ENCODE results near the gene PPP2R3B. TPM values are rescaled to one million over a fixed set of nuclear protein-coding genes. Genes with fewer than 3 reads are reported as not detected.

Gene PPP2R3B
- total and polyA plus RNA-seq, 2 of the 13 experiments (the other 11 are each of a cell fraction or from before 2014, with no cell fraction given) = 17.0 to 21.4 TPM

DNA sequence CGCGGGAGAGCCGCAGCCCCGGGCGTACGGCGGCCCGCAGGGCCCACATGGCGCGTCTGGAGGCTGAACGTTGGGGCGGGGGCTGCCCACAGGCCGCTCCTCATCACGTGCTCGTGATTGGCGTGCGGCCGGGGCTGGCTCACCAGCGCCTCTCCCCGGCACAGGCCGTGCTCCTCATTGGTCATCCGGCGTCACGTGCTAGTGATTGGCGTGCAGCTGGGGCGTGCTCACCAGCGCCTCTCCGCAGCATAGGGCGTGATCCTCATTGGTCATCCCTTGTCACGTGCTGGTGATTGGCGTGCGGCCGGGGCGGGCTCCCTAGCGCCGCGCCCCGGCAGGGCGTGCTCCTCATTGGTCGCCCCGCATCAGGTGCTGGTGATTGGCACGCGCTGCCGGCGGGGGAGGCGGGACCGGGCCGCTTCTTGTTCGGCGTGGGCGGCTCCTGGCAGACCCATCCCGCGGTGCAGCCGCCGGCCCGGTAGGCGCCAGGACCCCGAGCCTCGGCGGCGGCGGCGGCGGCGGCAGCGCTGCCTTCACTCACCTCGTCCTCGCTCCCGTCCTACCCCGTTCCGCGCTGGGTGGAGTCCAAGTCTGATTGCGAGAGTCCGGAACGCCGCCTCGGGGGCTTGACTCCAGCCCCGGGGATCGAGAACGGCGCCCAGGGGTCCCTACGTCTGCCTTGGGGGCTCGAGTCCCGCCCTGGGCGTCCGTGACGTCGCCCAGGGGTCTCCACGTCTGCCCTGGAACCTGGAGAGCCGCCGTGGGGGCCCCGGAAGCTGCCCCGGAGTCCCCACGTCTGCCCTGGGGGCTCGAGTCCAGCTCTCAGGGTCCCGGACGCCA is 67.7 kb downstream of the PPP2R3B start, which contains the start of gene GTPBP6 (continued):
- TF ChIP-seq, protein P1, sequence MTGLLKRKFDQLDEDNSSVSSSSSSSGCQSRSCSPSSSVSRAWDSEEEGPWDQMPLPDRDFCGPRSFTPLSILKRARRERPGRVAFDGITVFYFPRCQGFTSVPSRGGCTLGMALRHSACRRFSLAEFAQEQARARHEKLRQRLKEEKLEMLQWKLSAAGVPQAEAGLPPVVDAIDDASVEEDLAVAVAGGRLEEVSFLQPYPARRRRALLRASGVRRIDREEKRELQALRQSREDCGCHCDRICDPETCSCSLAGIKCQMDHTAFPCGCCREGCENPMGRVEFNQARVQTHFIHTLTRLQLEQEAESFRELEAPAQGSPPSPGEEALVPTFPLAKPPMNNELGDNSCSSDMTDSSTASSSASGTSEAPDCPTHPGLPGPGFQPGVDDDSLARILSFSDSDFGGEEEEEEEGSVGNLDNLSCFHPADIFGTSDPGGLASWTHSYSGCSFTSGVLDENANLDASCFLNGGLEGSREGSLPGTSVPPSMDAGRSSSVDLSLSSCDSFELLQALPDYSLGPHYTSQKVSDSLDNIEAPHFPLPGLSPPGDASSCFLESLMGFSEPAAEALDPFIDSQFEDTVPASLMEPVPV (CRISPR knock-in tag; IDR thresholded peaks at IDR 0.05) = 0 out of 2 replicates have a peak, but pooled peaks have one; percentile 41
- TF ChIP-seq HES4 (CRISPR knock-in tag; IDR thresholded peaks at IDR 0.05; ENCODE audit: borderline replicate concordance) (0 out of 2 replicates have a peak, but pooled peaks have one; percentile 51), ZNF709 (CRISPR knock-in tag; IDR thresholded peaks at IDR 0.05) (peak; percentile 75; the same call in 1 of the 2 replicates), AGO2 (optimal IDR thresholded peaks at IDR 0.05; ENCODE audit: low read depth, low read length) (peak; percentile 68), HOXA3 (CRISPR knock-in tag; IDR thresholded peaks at IDR 0.05) (peak; percentile 50; the same call in 1 of the 2 replicates), AGO1 (IDR thresholded peaks at IDR 0.05; ENCODE audit: low read depth, low read length, poor library complexity, severe bottlenecking) (peak; percentile 100), CREB1 (IDR thresholded peaks at IDR 0.05) (peak; percentile 90), CREB1 (CRISPR knock-in tag; IDR thresholded peaks at IDR 0.05) (no peak), RAD51 (IDR thresholded peaks at IDR 0.05; ENCODE audit: borderline replicate concordance) (peak; percentile 99), NFYC (CRISPR knock-in tag; IDR thresholded peaks at IDR 0.05) (peak; percentile 99), RAD21 (CRISPR knock-in tag; IDR thresholded peaks at IDR 0.05) (no peak), ZNF607 (CRISPR knock-in tag; IDR thresholded peaks at IDR 0.05; ENCODE audit: borderline replicate concordance) (peak; percentile 32; the same call in 1 of the 2 replicates), KDM2A (CRISPR knock-in tag; IDR thresholded peaks at IDR 0.05; ENCODE audit: borderline replicate concordance, low read depth) (peak; percentile 56), ETV6 (CRISPR knock-in tag; conservative IDR thresholded peaks at IDR 0.05) (0 out of 2 replicates have a peak, but pooled peaks have one; percentile 41), ZMYM4 (CRISPR knock-in tag; IDR thresholded peaks at IDR 0.05) (peak; percentile 75), MXI1 (IDR thresholded peaks at IDR 0.05; ENCODE audit: borderline replicate concordance, low read depth, low read length) (0 out of 3 replicates have a peak, but pooled peaks have one; percentile 82), TMF1 (CRISPR knock-in tag; IDR thresholded peaks at IDR 0.05; ENCODE audit: low read depth) (peak; percentile 74; the same call in 1 of the 2 replicates)
- TF ChIP-seq, protein P2, sequence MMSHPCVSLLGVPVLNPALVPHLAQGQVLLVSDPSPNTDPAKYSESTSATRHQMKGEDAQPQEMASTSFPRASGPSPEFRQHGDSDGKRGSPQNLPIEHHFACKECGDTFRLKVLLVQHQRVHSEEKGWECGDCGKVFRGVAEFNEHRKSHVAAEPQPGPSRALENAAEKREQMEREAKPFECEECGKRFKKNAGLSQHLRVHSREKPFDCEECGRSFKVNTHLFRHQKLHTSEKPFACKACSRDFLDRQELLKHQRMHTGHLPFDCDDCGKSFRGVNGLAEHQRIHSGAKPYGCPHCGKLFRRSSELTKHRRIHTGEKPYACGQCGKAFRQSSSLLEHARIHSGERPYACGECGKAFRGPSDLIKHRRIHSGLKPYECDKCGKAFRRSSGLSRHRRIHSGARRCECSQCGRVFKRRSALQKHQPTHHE (CRISPR knock-in tag; IDR thresholded peaks at IDR 0.05; ENCODE audit: borderline replicate concordance) = 0 out of 2 replicates have a peak, but pooled peaks have one; percentile 15
- TF ChIP-seq, protein P3, sequence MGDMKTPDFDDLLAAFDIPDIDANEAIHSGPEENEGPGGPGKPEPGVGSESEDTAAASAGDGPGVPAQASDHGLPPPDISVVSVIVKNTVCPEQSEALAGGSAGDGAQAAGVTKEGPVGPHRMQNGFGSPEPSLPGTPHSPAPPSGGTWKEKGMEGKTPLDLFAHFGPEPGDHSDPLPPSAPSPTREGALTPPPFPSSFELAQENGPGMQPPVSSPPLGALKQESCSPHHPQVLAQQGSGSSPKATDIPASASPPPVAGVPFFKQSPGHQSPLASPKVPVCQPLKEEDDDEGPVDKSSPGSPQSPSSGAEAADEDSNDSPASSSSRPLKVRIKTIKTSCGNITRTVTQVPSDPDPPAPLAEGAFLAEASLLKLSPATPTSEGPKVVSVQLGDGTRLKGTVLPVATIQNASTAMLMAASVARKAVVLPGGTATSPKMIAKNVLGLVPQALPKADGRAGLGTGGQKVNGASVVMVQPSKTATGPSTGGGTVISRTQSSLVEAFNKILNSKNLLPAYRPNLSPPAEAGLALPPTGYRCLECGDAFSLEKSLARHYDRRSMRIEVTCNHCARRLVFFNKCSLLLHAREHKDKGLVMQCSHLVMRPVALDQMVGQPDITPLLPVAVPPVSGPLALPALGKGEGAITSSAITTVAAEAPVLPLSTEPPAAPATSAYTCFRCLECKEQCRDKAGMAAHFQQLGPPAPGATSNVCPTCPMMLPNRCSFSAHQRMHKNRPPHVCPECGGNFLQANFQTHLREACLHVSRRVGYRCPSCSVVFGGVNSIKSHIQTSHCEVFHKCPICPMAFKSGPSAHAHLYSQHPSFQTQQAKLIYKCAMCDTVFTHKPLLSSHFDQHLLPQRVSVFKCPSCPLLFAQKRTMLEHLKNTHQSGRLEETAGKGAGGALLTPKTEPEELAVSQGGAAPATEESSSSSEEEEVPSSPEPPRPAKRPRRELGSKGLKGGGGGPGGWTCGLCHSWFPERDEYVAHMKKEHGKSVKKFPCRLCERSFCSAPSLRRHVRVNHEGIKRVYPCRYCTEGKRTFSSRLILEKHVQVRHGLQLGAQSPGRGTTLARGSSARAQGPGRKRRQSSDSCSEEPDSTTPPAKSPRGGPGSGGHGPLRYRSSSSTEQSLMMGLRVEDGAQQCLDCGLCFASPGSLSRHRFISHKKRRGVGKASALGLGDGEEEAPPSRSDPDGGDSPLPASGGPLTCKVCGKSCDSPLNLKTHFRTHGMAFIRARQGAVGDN (CRISPR knock-in tag; IDR thresholded peaks at IDR 0.05) = peak; percentile 78
- TF ChIP-seq, protein P4, sequence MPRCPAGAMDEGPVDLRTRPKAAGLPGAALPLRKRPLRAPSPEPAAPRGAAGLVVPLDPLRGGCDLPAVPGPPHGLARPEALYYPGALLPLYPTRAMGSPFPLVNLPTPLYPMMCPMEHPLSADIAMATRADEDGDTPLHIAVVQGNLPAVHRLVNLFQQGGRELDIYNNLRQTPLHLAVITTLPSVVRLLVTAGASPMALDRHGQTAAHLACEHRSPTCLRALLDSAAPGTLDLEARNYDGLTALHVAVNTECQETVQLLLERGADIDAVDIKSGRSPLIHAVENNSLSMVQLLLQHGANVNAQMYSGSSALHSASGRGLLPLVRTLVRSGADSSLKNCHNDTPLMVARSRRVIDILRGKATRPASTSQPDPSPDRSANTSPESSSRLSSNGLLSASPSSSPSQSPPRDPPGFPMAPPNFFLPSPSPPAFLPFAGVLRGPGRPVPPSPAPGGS (CRISPR knock-in tag; IDR thresholded peaks at IDR 0.05) = 0 out of 2 replicates have a peak, but pooled peaks have one; percentile 35

All from HepG2 (cell line).